ENCODE measurements around the gene FBXO40.

The FBXO40 gene

DNA sequence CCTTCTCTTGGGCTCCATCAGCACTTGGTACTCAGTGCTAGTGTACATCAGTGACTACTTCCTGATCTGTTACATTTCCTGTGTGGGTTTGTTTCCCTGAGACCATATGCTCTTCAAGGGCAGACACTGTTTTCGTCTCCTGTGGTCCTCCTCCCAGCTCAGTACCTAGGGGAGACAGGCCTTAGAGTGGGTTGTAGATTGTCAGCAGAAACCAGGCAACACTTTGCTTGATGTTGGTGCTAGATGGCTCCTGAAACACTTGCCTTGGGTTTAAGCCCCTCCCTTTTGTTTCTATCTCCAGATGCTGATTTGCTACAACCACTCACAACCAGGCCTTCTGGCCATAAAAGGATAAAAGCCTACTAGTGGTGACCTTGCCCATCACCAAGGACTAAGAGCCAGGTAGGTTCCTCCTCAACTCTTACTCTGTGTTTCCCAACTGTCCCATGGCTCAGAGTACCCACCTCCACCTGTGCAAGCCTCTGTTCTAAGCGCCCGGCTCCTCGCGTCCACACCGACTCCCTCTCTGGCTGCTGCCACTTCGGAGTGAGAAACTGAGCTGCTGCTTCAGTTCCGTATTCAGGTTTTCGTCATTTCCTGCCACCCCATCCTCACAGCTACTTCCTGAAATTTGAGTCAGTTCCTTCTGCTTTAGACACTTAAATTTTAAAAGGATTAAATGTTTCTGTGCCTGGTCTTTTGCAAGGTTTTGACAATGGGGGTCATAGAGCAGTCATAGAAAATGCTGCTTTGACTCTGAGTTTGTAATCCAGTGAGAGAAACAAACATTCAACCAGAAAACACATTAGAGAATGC, 67.4 kb downstream of the FBXO40 start, which contains the start of gene HCLS1:
TSS of gene HCLS1 (minus strand) at position 548 of the 816 bp plus-strand sequence. CDS start 2,556 bp downstream, outside the sequence.
- TF ChIP-seq MYC (IDR thresholded peaks at IDR 0.05; ENCODE audit: low read depth, low read length): peak; percentile 65; the same call in 1 of the 2 replicates
- TF ChIP-seq MAX (IDR thresholded peaks at IDR 0.05; ENCODE audit: low read depth, low read length): peak; percentile 43; the same call in 1 of the 2 replicates
- no peak for TF ChIP-seq CTCF (IDR thresholded peaks at IDR 0.05; ENCODE audit: low read depth, low read length)
- TF ChIP-seq POLR2A (IDR thresholded peaks at IDR 0.05; ENCODE audit: extremely low read depth, insufficient read length): peak; percentile 96
- H3K4me3 ChIP-seq (ENCODE audit: low read depth, low read length): peak within 1 kb of the TSS; percentile 75
- DNase-seq (ENCODE audit: low read depth): peak; percentile 89

DNA sequence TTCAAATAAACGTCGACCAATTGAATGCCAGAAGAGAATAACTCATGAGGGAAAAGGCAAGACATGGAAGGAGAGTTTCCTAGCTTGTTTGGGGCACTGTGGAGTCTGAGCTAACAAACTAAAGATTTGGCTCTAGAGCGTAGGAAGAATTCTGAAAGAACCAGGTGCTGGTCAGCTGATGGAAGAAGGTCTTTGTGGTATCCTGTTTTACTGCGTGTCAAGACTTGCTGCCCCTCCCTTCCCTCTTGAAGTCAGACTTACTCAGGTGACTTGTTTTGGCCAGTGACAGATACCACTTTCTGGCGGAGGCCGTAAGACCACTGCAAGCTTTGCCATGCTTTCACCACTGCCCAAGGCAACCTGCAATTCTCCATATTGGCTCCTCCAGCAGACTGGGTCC, 68.2 kb downstream of the FBXO40 start:
- H3K4me3 ChIP-seq (ENCODE audit: low read depth, low read length): no peak overlapping the region
- DNase-seq (ENCODE audit: low read depth): peak; percentile 17
- TF ChIP-seq MAX (IDR thresholded peaks at IDR 0.05; ENCODE audit: low read depth, low read length) (no peak), CTCF (IDR thresholded peaks at IDR 0.05; ENCODE audit: low read depth, low read length) (no peak)

- no peak for TF ChIP-seq MAX (IDR thresholded peaks at IDR 0.05; ENCODE audit: low read depth, low read length)
- TF ChIP-seq POLR2A (IDR thresholded peaks at IDR 0.05; ENCODE audit: extremely low read depth, insufficient read length): no peak
- no peak for TF ChIP-seq MYC (IDR thresholded peaks at IDR 0.05; ENCODE audit: low read depth, low read length)
- DNase-seq (ENCODE audit: low read depth): no peak
- H3K4me3 ChIP-seq (ENCODE audit: low read depth, low read length): no peak overlapping the region
These were observed 69.6 kb downstream of the FBXO40 start for GRCh38 chr3:121662742-121663141.

DNA sequence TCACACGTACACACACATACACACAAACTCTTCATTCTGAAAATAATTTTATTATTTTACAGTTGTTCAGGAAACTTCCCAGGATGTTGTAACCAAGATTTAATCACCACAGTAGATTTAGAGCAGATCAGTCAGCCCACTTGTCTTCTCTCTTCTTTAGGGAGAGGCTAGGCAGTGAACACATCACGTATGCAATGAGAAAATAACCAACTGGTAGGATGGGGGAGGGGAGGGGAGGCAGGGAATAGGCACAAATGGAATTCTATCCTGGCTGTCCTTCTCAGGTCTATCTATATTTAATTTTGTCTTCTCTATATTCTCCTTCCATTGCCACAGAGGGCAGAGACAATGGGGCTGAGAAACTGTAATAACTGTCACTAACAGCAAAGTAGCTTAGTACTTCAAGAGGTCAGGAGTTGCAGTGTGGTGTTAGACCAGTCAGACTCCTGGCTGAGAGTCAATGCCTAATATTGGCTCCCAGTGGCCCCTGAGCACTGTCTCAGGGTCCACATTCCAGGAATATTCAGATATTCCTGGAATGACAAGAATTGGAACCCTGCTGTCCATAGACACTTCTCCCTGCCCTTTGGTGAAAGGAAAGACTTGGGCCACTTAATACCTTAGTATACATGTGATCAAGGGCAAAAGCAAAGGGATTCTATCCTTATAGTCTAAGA, 70.1 kb downstream of the FBXO40 start:
- TF ChIP-seq POLR2A (IDR thresholded peaks at IDR 0.05; ENCODE audit: extremely low read depth, insufficient read length) (no peak), CTCF (IDR thresholded peaks at IDR 0.05; ENCODE audit: low read depth, low read length) (no peak), MAX (IDR thresholded peaks at IDR 0.05; ENCODE audit: low read depth, low read length) (no peak), MYC (IDR thresholded peaks at IDR 0.05; ENCODE audit: low read depth, low read length) (no peak)
- DNase-seq (ENCODE audit: low read depth): no peak
- no peak overlapping the region for H3K4me3 ChIP-seq (ENCODE audit: low read depth, low read length)

DNA sequence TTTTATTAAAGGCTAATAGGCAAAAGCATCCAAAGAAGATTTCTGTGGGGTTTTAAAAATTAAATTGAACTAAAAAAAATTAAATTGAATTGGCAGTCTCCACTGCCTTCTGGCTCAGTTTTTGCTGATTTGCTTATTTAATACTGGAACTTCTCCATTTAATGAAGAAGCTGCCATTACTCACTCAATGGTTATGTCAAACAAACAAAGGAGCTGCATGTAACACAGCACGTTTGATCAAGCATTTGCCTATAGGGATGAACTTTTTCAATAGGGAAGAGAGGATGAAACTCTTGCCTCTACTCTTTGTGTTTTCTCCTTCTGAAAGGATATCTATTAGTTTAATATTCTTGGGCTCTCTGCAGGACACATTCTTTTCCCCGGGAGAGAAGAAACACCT, 72.3 kb downstream of the FBXO40 start:
- no peak for DNase-seq (ENCODE audit: low read depth)
- no peak for TF ChIP-seq MYC (IDR thresholded peaks at IDR 0.05; ENCODE audit: low read depth, low read length)
- TF ChIP-seq CTCF (IDR thresholded peaks at IDR 0.05; ENCODE audit: low read depth, low read length): no peak
- TF ChIP-seq MAX (IDR thresholded peaks at IDR 0.05; ENCODE audit: low read depth, low read length): no peak
- TF ChIP-seq POLR2A (IDR thresholded peaks at IDR 0.05; ENCODE audit: extremely low read depth, insufficient read length): no peak
- no peak overlapping the region for H3K4me3 ChIP-seq (ENCODE audit: low read depth, low read length)

GRCh38 chr3:121667333-121667732, 74.2 kb downstream of the FBXO40 start:
- H3K4me3 ChIP-seq (ENCODE audit: low read depth, low read length): no peak overlapping the region
- TF ChIP-seq MYC (IDR thresholded peaks at IDR 0.05; ENCODE audit: low read depth, low read length) (no peak), POLR2A (IDR thresholded peaks at IDR 0.05; ENCODE audit: extremely low read depth, insufficient read length) (no peak), MAX (IDR thresholded peaks at IDR 0.05; ENCODE audit: low read depth, low read length) (no peak), CTCF (IDR thresholded peaks at IDR 0.05; ENCODE audit: low read depth, low read length) (no peak)
- no peak for DNase-seq (ENCODE audit: low read depth)
